Thyroid gland (tissue), 4 donors: ENCODE data around the gene TBK1.

Experiments used
- CTCF ChIP-seq, 6 experiments: fragments of 200-600 bp in 3 of 6; fragments of 450-650 bp in 3 of 6; sonication (generic) in 3 of 6; IDR thresholded peaks; one replicate each; pipeline ENCODE4 v1.5.1; 2016 to 2019; ENCODE audit warnings: antibody characterized with exemption in 6 of 6, mild to moderate bottlenecking in 2 of 6, inconsistent platforms in 1 of 6, moderate library complexity in 1 of 6
- POLR2A ChIP-seq, 2 donors: fragments of 450-650 bp; IDR thresholded peaks; one replicate each; pipeline ENCODE4 v1.6.1; 2017; ENCODE audit warnings: antibody characterized with exemption in 2 of 2, mild to moderate bottlenecking in 2 of 2, moderate library complexity in 1 of 2

GRCh38 chr12:64419696-64420095 is 32.2 kb upstream of the TBK1 start:
- no peak for TF ChIP-seq CTCF (IDR thresholded peaks at IDR 0.05)
- no peak for TF ChIP-seq POLR2A (IDR thresholded peaks at IDR 0.05)
